CD4-positive, alpha-beta T cell (primary cell): ENCODE data around the gene CCR5AS.

Source experiments
- ATAC-seq: fragments of 200-7000 bp; cut with Tn5 transposase; one replicate; pipeline ENCODE4 v1.10.0; 2022; ENCODE audit warnings: mild to moderate bottlenecking; ENCODE audit not compliant: poor library complexity
- CTCF ChIA-PET: fragments of 350-600 bp; sonication (Branson Sonifier 250); formaldehyde crosslinking; loops from one replicate; lab custom pipeline; 2021; ENCODE audit warnings: antibody characterized with exemption, inconsistent platforms; lab: Charles Lee
- POLR2A ChIA-PET: fragments of 350-600 bp; sonication (Branson Sonifier 250); formaldehyde crosslinking; loops from one replicate; lab custom pipeline; 2021; ENCODE audit warnings: antibody characterized with exemption, inconsistent platforms; lab: Charles Lee
- DNase-seq, 14 experiments: peaks; one replicate each; pipeline ENCODE4 v3.0.0-alpha.2; 2013 to 2020; ENCODE audit warnings: mixed read lengths in 2 of 14
- H3K27ac ChIP-seq, 2 donors: one replicate each; pipeline versions ENCODE4 v1.5.1 to v1.7.0; 2013; ENCODE audit warnings: low read length in 2 of 2, low read depth in 1 of 2, mild to moderate bottlenecking in 1 of 2
- H3K27me3 ChIP-seq, 2 experiments: 1 replicate in 1 of 2; 2 replicates in 1 of 2; pipeline versions ENCODE4 v1.6.1 to v1.7.0; 2013; ENCODE audit warnings: low read length in 2 of 2, control low read depth in 1 of 2, mild to moderate bottlenecking in 1 of 2, moderate library complexity in 1 of 2; ENCODE audit not compliant: insufficient read depth in 2 of 2, control insufficient read depth in 1 of 2
- H3K36me3 ChIP-seq: one replicate; pipeline ENCODE4 v1.6.1; 2013; ENCODE audit warnings: low read length, control low read depth; ENCODE audit not compliant: insufficient read depth
- H3K4me1 ChIP-seq: one replicate; pipeline ENCODE4 v1.6.1; 2013; ENCODE audit warnings: low read length, control low read depth; ENCODE audit not compliant: insufficient read depth
- H3K4me3 ChIP-seq: one replicate; pipeline ENCODE4 v1.5.1; 2013; ENCODE audit warnings: mild to moderate bottlenecking, low read length, moderate library complexity
- H3K9me3 ChIP-seq, 2 experiments: 1 replicate in 1 of 2; 2 replicates in 1 of 2; pipeline versions ENCODE4 v1.6.1 to v1.7.0; 2013; ENCODE audit warnings: low read length in 2 of 2, mild to moderate bottlenecking in 2 of 2, control low read depth in 1 of 2, moderate library complexity in 1 of 2; ENCODE audit not compliant: control insufficient read depth in 1 of 2, insufficient read depth in 1 of 2
- H3K27ac Mint-ChIP-seq: one replicate; pipeline ENCODE4 v1.8.0; 2020; ENCODE audit warnings: mixed read lengths
- H3K27me3 Mint-ChIP-seq: one replicate; pipeline ENCODE4 v1.8.0; 2021; ENCODE audit warnings: mixed read lengths
- H3K36me3 Mint-ChIP-seq: one replicate; pipeline ENCODE4 v1.8.0; 2021; ENCODE audit warnings: low read depth, mixed read lengths
- H3K4me1 Mint-ChIP-seq: one replicate; pipeline ENCODE4 v1.8.0; 2021; ENCODE audit warnings: low read depth, mixed read lengths
- H3K4me3 Mint-ChIP-seq: one replicate; pipeline ENCODE4 v1.8.0; 2020; ENCODE audit warnings: mild to moderate bottlenecking, mixed read lengths
- H3K9me3 Mint-ChIP-seq: one replicate; pipeline ENCODE4 v1.8.0; 2020; ENCODE audit warnings: mixed read lengths
- CTCF ChIP-seq: fragments of 200-600 bp; IDR thresholded peaks from one replicate; pipeline ENCODE4 v1.8.0; 2022; ENCODE audit warnings: antibody characterized with exemption, mild to moderate bottlenecking
- intact Hi-C, 2 experiments: fragments of 100-400 bp; cut with DNase I in 1 of 2; cut with micrococcal nuclease in 1 of 2; formaldehyde crosslinking; loops; one replicate each; pipeline versions ENCODE4 v1.15.1 to v1.9.0; 2023 to 2025; cut with DNase I, micrococcal nuclease

CCR5AS gene

GRCh38 chr3:46356276-46356675 lies 50.6 kb downstream of the CCR5AS start:
- ATAC-seq (no peak), DNase-seq (no peak)
- H3K27me3 ChIP-seq: no peaks in the 10 kb centered on the region
- H3K36me3 ChIP-seq: peaks cover 14% of the 10 kb centered on the region
- peak overlapping the region; percentile 60 for H3K4me3 ChIP-seq
- TF ChIP-seq CTCF: no peak
- H3K36me3 Mint-ChIP-seq: no peaks in the 10 kb centered on the region
- no peaks in the 10 kb centered on the region for H3K9me3 Mint-ChIP-seq
- no peaks in the 10 kb centered on the region for H3K9me3 ChIP-seq
- no peak overlapping the region for H3K27ac ChIP-seq
- intact Hi-C loops: no loop called here
- no peaks in the 10 kb centered on the region for H3K27me3 Mint-ChIP-seq
- peaks cover 46% of the 10 kb centered on the region for H3K4me1 Mint-ChIP-seq
- ChIA-PET CTCF (interaction anchor here (1.9 kb wide), 1 partner anchor 12 kb away, joined by 7 read pairs; no protein-coding TSS in a partner anchor), POLR2A (no interaction called here)
- no peak overlapping the region for H3K27ac Mint-ChIP-seq
- H3K4me3 Mint-ChIP-seq: no peak overlapping the region
- peaks cover 73% of the 10 kb centered on the region for H3K4me1 ChIP-seq

- peaks cover 49% of the 10 kb centered on the region for H3K4me1 Mint-ChIP-seq
- peaks cover 14% of the 10 kb centered on the region for H3K36me3 ChIP-seq
- H3K4me3 Mint-ChIP-seq: peak overlapping the region; percentile 15
- peak overlapping the region; percentile 60 for H3K4me3 ChIP-seq
- peaks cover 71% of the 10 kb centered on the region for H3K4me1 ChIP-seq
- no peak for ATAC-seq
- no peaks in the 10 kb centered on the region for H3K9me3 ChIP-seq
- no peaks in the 10 kb centered on the region for H3K9me3 Mint-ChIP-seq
- H3K27me3 ChIP-seq: no peaks in the 10 kb centered on the region
- peak overlapping the region; percentile 11 for H3K27ac Mint-ChIP-seq
- H3K27ac ChIP-seq: peak overlapping the region in 1 of 2 donors; percentile 52
- POLR2A ChIA-PET: interaction anchor here (0.7 kb wide), 1 partner anchor 362 kb away, joined by 3 read pairs; no protein-coding TSS in a partner anchor
- intact Hi-C loops: no loop called here
- DNase-seq: no peak
- no peaks in the 10 kb centered on the region for H3K27me3 Mint-ChIP-seq
- CTCF ChIA-PET: interaction anchor here (1.9 kb wide), 1 partner anchor 14 kb away, joined by 13 read pairs; no protein-coding TSS in a partner anchor
- no peak for TF ChIP-seq CTCF
- H3K36me3 Mint-ChIP-seq: no peaks in the 10 kb centered on the region
These were observed 51.9 kb downstream of the CCR5AS start for GRCh38 chr3:46354984-46355383.

- H3K4me3 Mint-ChIP-seq: peak overlapping the region; percentile 77
- DNase-seq (no peak), ATAC-seq (no peak)
- ChIA-PET CTCF (interaction anchor here (0.9 to 1.9 kb wide), 3 partner anchors 14 to 78 kb away, joined by 3 to 13 read pairs (median 10); no protein-coding TSS in a partner anchor), POLR2A (interaction anchor here (0.7 kb wide), 1 partner anchor 361 kb away, joined by 3 read pairs; no protein-coding TSS in a partner anchor)
- H3K4me1 ChIP-seq: peaks cover 70% of the 10 kb centered on the region
- intact Hi-C loops: no loop called here
- H3K36me3 ChIP-seq: peaks cover 14% of the 10 kb centered on the region
- peaks cover 54% of the 10 kb centered on the region for H3K4me1 Mint-ChIP-seq
- peak overlapping the region; percentile 11 for H3K27ac Mint-ChIP-seq
- no peaks in the 10 kb centered on the region for H3K36me3 Mint-ChIP-seq
- no peaks in the 10 kb centered on the region for H3K9me3 Mint-ChIP-seq
- H3K27me3 Mint-ChIP-seq: no peaks in the 10 kb centered on the region
- H3K9me3 ChIP-seq: no peaks in the 10 kb centered on the region
- peak overlapping the region in 1 of 2 donors; percentile 52 for H3K27ac ChIP-seq
- no peak for TF ChIP-seq CTCF
- H3K27me3 ChIP-seq: no peaks in the 10 kb centered on the region
- peak overlapping the region; percentile 60 for H3K4me3 ChIP-seq
These were observed 52.4 kb downstream of the CCR5AS start for GRCh38 chr3:46354478-46354877.
